Subcutaneous adipose tissue (tissue), 4 donors: ENCODE measurements around the gene FOXC1. TPM values are rescaled to one million over a fixed set of nuclear protein-coding genes. Genes with fewer than 3 reads are reported as not detected.

Experiments used
- CTCF ChIP-seq: fragments of 450-650 bp; IDR thresholded peaks from one replicate; pipeline ENCODE4 v1.5.1; 2016; ENCODE audit warnings: low read depth, mild to moderate bottlenecking, control low read depth, antibody characterized with exemption, moderate library complexity
- total RNA-seq, 4 donors: library from RNA; depleted of rRNA; stranded (reverse); fragments of >200 nt; gene quantifications; one replicate each; pipeline ENCODE4 v1.1.0, GENCODE V29; 2016

FOXC1 gene
- total RNA-seq, 4 donors from 2014 or later: 4.8 to 11.3 (median 8.6) TPM

DNA sequence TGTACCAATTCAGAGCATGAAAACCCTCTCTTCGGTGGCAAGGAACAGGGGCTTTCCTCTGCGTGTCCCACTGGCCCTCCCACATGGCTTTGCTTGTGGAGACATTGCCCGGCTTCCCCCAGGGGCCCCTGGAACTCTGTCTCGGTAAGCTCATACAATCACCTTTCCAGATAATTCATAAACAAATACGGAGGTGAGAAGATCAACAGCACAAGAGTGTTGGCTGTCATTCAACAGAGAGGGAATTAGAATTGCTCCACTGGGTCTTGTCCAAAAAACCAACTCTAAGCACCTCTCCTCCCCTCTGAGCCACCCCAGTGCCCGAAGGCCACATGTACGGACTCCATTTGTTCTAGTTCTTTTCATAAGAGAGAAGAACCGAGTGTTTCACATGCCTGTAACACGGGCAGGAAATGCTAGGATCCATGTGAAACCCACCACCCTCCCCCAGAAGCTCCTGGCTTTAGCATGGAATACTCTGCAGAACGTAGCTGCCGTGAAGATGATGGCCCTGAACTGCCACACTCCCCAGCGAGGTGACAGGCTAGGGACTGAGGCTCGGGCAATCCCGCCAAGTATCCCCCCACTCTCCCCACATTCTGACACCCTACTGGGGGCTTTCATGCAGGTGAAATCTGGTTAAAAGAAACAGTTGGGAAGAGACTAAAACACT, 24.6 kb upstream of the FOXC1 start:
- no peak for TF ChIP-seq CTCF

- no peak for TF ChIP-seq CTCF
These were observed 24.1 kb upstream of the FOXC1 start for GRCh38 chr6:1585669-1586049.

DNA sequence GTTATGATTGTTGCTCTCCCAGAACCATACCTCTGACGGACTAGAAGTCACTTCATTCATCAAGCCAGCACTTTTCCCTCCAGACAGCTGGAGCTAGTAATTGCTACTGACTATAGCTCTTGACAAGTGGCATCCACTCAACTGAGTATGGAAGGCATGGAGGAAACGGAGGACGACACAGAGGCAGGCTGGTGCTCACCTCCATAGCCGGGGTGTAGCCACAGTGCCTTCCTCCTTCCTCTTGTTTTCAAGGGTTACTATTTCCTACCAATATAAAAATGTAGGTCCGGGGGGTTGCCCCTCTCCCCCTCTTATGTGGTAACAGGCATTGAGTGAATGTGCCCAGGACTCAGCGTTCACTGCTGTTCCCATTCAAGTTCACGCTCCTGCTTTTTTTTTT, 23.5 kb upstream of the FOXC1 start:
- TF ChIP-seq CTCF: no peak

DNA sequence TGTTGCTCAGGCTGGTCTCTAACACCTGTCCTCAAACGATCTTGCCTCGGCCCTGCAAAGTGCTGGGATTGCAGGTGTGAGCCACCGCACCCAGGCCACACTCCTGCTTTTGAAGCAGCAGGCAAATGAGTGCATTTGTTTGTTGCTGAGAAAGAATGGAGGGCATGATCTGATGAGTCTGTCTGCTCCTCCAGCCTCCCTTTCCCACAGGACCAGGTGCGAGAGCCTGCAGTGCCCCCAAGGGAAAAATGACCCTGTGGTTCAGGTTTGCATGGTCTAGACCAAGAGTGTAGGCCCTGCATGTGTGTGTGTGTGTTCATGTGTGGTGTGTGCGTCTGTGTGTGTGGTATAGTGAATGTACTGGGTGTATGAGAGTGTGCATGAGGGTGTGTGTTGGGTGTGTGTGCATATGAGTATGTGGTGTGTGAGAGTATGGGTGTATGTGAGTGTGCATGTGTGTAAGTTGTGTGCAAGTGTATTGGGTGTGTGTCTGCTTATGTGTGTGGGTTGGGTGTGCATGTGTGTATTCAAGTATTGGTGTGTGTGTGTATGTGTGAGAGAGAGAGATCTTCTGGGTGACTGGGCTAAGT, 22.8 kb upstream of the FOXC1 start:
- no peak for TF ChIP-seq CTCF

- TF ChIP-seq CTCF: no peak
These were observed 22.2 kb upstream of the FOXC1 start for GRCh38 chr6:1587546-1587945.

GRCh38 chr6:1587977-1588376, 21.7 kb upstream of the FOXC1 start:
- TF ChIP-seq CTCF: no peak

GRCh38 chr6:1589208-1589607, 20.5 kb upstream of the FOXC1 start:
- TF ChIP-seq CTCF: no peak
